HepG2 (cell line): ENCODE results near the gene OMD. TPM values are rescaled to one million over a fixed set of nuclear protein-coding genes. Genes with fewer than 3 reads are reported as not detected.
A peak's percentile ranks its signal among the peaks of the same experiment; 100 is the strongest.

ENCODE experiments used
- ATAC-seq: fragments of 200-7000 bp; cut with Tn5 transposase; 3 replicates; pipeline ENCODE4 v1.9.1; 2020; ENCODE audit warnings: mild to moderate bottlenecking, moderate library complexity
- BruUV-seq: library from RNA; stranded (reverse); fragments of 400-500 nt; replicated peaks from 2 replicates; lab custom pipeline; 2021; lab: Mats Ljungman, UMichigan
- CTCF ChIA-PET: fragments of 300-600 bp; formaldehyde crosslinking; extraction: SDS; loops from one replicate; lab custom pipeline; 2021; ENCODE audit warnings: low total read pairs, inconsistent platforms, low intra/inter-chr PET ratio; lab: Yijun Ruan, JAX
- POLR2A ChIA-PET: fragments of 350-600 bp; sonication (Branson Sonifier 250); formaldehyde crosslinking; loops from one replicate; lab custom pipeline; 2020; ENCODE audit warnings: antibody characterized with exemption, inconsistent platforms; lab: Yijun Ruan, JAX
- DNase-seq: peaks from one replicate; pipeline ENCODE4 v3.0.0-alpha.2; 2015; ENCODE audit warnings: low spot score
- FAIRE-seq: peaks from 3 replicates; lab custom pipeline; 2011; peaks lifted over from hg19 to GRCh38; lab: Jason Lieb, UNC
- H2AFZ ChIP-seq: one replicate; pipeline ENCODE4 v1.6.1; 2011; ENCODE audit warnings: low read length, inconsistent platforms
- H3K27ac ChIP-seq: fragments of 300-600 bp; 3 replicates; pipeline ENCODE4 v1.8.0; 2011; ENCODE audit warnings: mixed run types, mild to moderate bottlenecking, mixed read lengths, low read length, inconsistent platforms; ENCODE audit not compliant: insufficient read depth; ENCODE audit errors: extremely low read length
- H3K27me3 ChIP-seq, 2 experiments: fragments of 200-600 bp in 1 of 2; 2 replicates in 1 of 2; 3 replicates in 1 of 2; pipeline versions ENCODE4 v1.6.0 to v1.8.0; 2011; ENCODE audit warnings: low read length in 2 of 2, mild to moderate bottlenecking in 2 of 2, moderate library complexity in 2 of 2, inconsistent platforms in 1 of 2; ENCODE audit not compliant: insufficient read depth in 2 of 2, control insufficient read depth in 1 of 2
- H3K36me3 ChIP-seq, 2 experiments: fragments of 200-600 bp in 1 of 2; replicated peaks in 1 of 2; 2 replicates in 1 of 2; 3 replicates in 1 of 2; pipeline versions ENCODE4 v1.5.1 to v1.8.0; 2011; ENCODE audit warnings: low read length in 2 of 2, inconsistent platforms in 1 of 2; ENCODE audit not compliant: insufficient read depth in 2 of 2, control insufficient read depth in 1 of 2
- H3K4me1 ChIP-seq: 2 replicates; pipeline ENCODE4 v1.5.1; 2012; ENCODE audit warnings: low read length, inconsistent platforms; ENCODE audit not compliant: insufficient read depth
- H3K4me2 ChIP-seq: 2 replicates; pipeline ENCODE4 v1.6.0; 2011; ENCODE audit warnings: low read depth, low read length, inconsistent platforms
- H3K4me3 ChIP-seq, 3 experiments: fragments of 200-600 bp in 1 of 3; sonication (generic), shearing (Covaris generic) in 1 of 3; replicated peaks in 1 of 3; 2 replicates each; pipeline ENCODE4 v1.5.1; 2011 to 2016; ENCODE audit warnings: low read length in 3 of 3, inconsistent platforms in 2 of 3, low read depth in 2 of 3, mild to moderate bottlenecking in 2 of 3, control low read depth in 1 of 3, mixed read lengths in 1 of 3; ENCODE audit not compliant: insufficient read depth in 1 of 3
- H3K79me2 ChIP-seq: one replicate; pipeline ENCODE4 v1.6.1; 2011; ENCODE audit warnings: low read length, inconsistent platforms; ENCODE audit not compliant: insufficient read depth
- H3K9ac ChIP-seq: 2 replicates; pipeline ENCODE4 v1.6.0; 2011; ENCODE audit warnings: mild to moderate bottlenecking, low read depth, low read length, inconsistent platforms; ENCODE audit not compliant: insufficient read depth
- H3K9me3 ChIP-seq: 2 replicates; pipeline ENCODE4 v1.5.1; 2012; ENCODE audit warnings: mild to moderate bottlenecking, low read length
- H4K20me1 ChIP-seq: 2 replicates; pipeline ENCODE4 v1.6.0; 2011; ENCODE audit warnings: inconsistent platforms, mild to moderate bottlenecking, low read length, moderate library complexity; ENCODE audit not compliant: insufficient read depth
- ADNP ChIP-seq: sonication (generic); formaldehyde crosslinking; IDR thresholded peaks from 2 replicates; pipeline ENCODE4 v1.4.0; 2020; ENCODE audit warnings: missing genetic modification reagents
- CENPT ChIP-seq: sonication (generic); formaldehyde crosslinking; IDR thresholded peaks from 2 replicates; pipeline ENCODE4 v1.8.0; 2022; ENCODE audit warnings: low read depth, mild to moderate bottlenecking, moderate library complexity, missing genetic modification reagents
- MAFF ChIP-seq: IDR thresholded peaks from 2 replicates; pipeline ENCODE4 v1.6.1; 2011; ENCODE audit warnings: low read depth, low read length, improper control_type of control experiment
- MAFK ChIP-seq, 2 experiments: IDR thresholded peaks in 1 of 2; conservative IDR thresholded peaks in 1 of 2; 2 replicates each; pipeline ENCODE4 v1.6.1; 2011; ENCODE audit warnings: improper control_type of control experiment in 2 of 2, low read length in 2 of 2
- PCBP1 ChIP-seq: fragments of 200-400 bp; formaldehyde crosslinking; IDR thresholded peaks from 2 replicates; pipeline ENCODE4 v1.6.1; 2017; ENCODE audit warnings: mild to moderate bottlenecking, low read depth, low read length, borderline replicate concordance
- PLRG1 ChIP-seq: fragments of 450-650 bp; conservative IDR thresholded peaks from 2 replicates; pipeline ENCODE4 v1.6.1; 2016
- SP2 ChIP-seq: sonication (generic); formaldehyde crosslinking; IDR thresholded peaks from 2 replicates; pipeline ENCODE4 v1.5.1; 2020; ENCODE audit warnings: mild to moderate bottlenecking, missing genetic modification reagents
- SSRP1 ChIP-seq: IDR thresholded peaks from 2 replicates; pipeline ENCODE4 v1.6.1; 2016; ENCODE audit warnings: control low read depth
- ZBTB7B ChIP-seq: sonication (generic); formaldehyde crosslinking; IDR thresholded peaks from 2 replicates; pipeline ENCODE4 v1.4.0; 2020; ENCODE audit warnings: missing genetic modification reagents
- ZNF878 ChIP-seq: sonication (generic); formaldehyde crosslinking; IDR thresholded peaks from 2 replicates; pipeline ENCODE4 v1.8.1; 2023; ENCODE audit warnings: mild to moderate bottlenecking, missing genetic modification reagents, moderate library complexity
- WGBS: methylation state at CpG from one replicate; pipeline ENCODE4 v1.1.6; 2017; ENCODE audit warnings: low lambda C conversion rate; 5-methylcytosine and 5-hydroxymethylcytosine counted together
- in situ Hi-C: cut with HindIII; loops from 2 replicates; pipeline ENCODE4 v1.10.0; 2017; ENCODE audit warnings: low pct_unique_long_range_greater_than_20kb; ENCODE audit not compliant: extremely low pct_ligation_motif_present
- intact Hi-C: fragments of 100-400 bp; cut with micrococcal nuclease; formaldehyde crosslinking; loops from one replicate; pipeline ENCODE4 v1.10.0; 2022; ENCODE audit not compliant: unreplicated experiment
- polyA plus RNA-seq, 8 experiments: library from polyadenylated mRNA; depleted of rRNA in 3 of 8; stranded (reverse) in 7 of 8; unstranded in 1 of 8; fragments of >200 nt; fragmentation: Illumina TruSeq in 4 of 8; extraction: Trizol in 4 of 8; gene quantifications; 2 replicates each; pipeline versions ENCODE4 v1.2.1 to v1.2.3, GENCODE V29; 2011 to 2016; ENCODE audit warnings: low read depth in 4 of 8, missing spikeins in 1 of 8, mixed read lengths in 1 of 8; ENCODE audit not compliant: insufficient read depth in 1 of 8
- total RNA-seq, 5 experiments: library from RNA; depleted of rRNA; stranded (reverse); fragments of >200 nt; fragmentation: Illumina TruSeq; extraction: Trizol; gene quantifications; 2 replicates each; pipeline ENCODE4 v1.2.3, GENCODE V29; 2016; ENCODE audit warnings: low read depth in 1 of 5
- TF ChIP-seq, protein P1 (sequence below): sonication (generic); formaldehyde crosslinking; IDR thresholded peaks from 2 replicates; pipeline ENCODE4 v1.5.0; 2020; ENCODE audit warnings: missing genetic modification reagents, mild to moderate bottlenecking, borderline replicate concordance

Gene OMD
- total and polyA plus RNA-seq, 2 of the 13 experiments (the other 11 are each of a cell fraction or from before 2014, with no cell fraction given), result not detected

DNA sequence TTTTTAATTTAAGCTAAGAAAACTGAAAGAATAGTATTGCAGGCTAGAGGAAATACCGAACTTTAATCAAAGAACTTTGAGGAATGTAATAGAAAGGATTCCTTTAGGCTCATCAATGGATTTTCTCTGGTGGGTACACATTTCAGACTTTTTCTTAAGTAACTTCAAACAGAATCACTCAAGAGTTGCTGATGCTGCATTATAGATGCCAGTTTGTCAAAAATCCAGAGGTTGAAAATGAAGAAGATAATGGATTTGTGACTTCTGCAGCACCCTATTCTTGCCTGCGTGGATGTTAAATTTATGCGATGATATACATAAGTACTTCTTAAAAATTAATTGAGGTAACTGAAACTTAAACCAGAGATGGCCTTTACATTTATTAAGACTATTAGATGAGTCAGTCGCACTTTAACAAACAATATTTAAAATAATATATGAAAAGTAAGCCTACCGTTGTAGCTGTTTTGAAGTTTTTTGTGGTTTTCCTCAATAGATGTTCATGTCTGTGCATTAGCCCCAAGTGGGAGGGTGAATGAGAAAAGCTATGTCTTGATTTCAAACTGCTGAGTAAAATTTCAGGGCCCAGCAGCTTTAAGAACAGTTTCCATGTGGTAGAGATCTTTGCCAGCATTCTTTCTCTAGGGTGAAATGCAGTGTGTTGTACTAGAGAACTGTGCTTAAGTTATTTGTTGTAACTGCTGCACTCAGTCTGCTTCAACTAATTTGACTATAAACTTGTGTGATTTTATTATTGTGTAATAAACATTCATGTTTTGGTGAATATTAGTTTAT, 20.0 kb downstream of the OMD start, which contains the start of gene OGN:
TSS of gene OGN (minus strand) at position 537 of the 795 bp plus-strand sequence. CDS start 1,171 bp downstream, outside the sequence.
- no peak within 1 kb of the TSS for H3K27ac ChIP-seq
- no peaks in the 10 kb centered on the region for H3K9me3 ChIP-seq
- no peaks in the 10 kb centered on the region for H3K79me2 ChIP-seq
- CTCF ChIA-PET, result no interaction called here
- TF ChIP-seq SP2 (CRISPR knock-in tag), result no peak
- peak; percentile 18; the same call in 1 of the 2 replicates for TF ChIP-seq MAFF
- peak; percentile 48 to 56; a peak in 3 of 4 replicates for TF ChIP-seq MAFK (conservative IDR thresholded peaks at IDR 0.05 in 1 of 2, IDR thresholded peaks at IDR 0.05 in 1 of 2; ENCODE audit: low read length in 2 of 2)
- no peaks in the 10 kb centered on the region for H3K36me3 ChIP-seq
- H3K4me1 ChIP-seq, result no peaks in the 10 kb centered on the region
- H3K9ac ChIP-seq, result no peak within 1 kb of the TSS
- DNase-seq (no peak), FAIRE-seq (no peak), ATAC-seq (no peak)
- H4K20me1 ChIP-seq, result no peaks in the 10 kb centered on the region
- POLR2A ChIA-PET, result no interaction called here
- no peak within 1 kb of the TSS for H2AFZ ChIP-seq
- 95% methylated on average over 5 of the region's 5 CpGs for WGBS
- intact Hi-C loops (no loop called here), in situ Hi-C loops (no loop called here)
- no peak within 1 kb of the TSS for H3K4me3 ChIP-seq
- BruUV-seq, result no TSS peak
- no peak within 1 kb of the TSS for H3K4me2 ChIP-seq
- H3K27me3 ChIP-seq, result no peaks in the 10 kb centered on the region

DNA sequence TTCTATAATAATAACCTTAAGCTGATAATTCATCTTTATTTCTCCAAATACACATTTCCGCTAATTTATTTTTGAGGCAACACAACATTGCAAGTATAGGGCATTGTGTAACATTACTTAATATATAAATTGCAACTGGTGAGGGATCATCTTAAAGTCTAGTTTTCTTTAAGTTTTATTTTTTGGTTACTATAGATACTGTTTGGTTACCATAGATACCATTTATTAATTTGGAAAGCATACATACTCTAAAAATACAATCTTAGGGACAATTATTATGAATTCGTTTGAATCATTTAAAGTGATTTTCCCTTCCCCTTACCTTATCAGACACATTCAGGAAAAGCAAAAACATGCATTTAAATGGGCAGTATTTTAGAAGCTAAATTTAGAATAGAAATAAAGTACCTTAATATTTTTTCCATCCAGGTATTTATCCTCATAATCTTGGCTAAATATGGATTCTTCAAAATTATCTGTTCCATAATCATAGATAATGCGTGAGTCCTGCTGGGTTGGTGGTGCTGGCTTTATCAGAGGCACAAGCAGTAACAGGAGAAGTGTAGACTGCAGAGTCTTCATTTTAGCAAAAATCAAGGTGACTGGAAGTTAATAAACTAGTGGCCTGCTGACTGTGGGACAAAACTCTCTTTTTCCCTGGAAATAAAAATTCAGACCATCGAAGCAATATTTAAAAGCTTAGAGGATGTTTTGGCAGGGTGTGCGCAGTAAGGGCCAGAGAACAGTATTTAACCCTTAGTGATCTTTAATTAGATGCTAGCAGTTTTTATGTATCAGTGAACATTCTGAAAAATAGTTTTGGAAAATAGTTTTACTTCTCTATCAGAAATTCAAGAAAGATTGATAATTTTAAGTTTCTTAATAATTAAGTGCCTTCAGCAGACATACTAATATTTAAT, 21.2 kb downstream of the OMD start:
- Histone ChIP-seq H3K36me3 (no peaks in the 10 kb centered on the region), H3K4me1 (no peaks in the 10 kb centered on the region), H3K9ac (no peak overlapping the region), H2AFZ (no peak overlapping the region), H4K20me1 (no peaks in the 10 kb centered on the region), H3K4me3 (no peak overlapping the region), H3K27ac (no peak overlapping the region), H3K9me3 (no peaks in the 10 kb centered on the region), H3K4me2 (no peak overlapping the region), H3K79me2 (no peaks in the 10 kb centered on the region), H3K27me3 (no peaks in the 10 kb centered on the region)
- 95% methylated on average over 5 of the region's 5 CpGs for WGBS
- BruUV-seq, result no TSS peak
- CTCF ChIA-PET, result no interaction called here
- ATAC-seq (no peak), FAIRE-seq (no peak), DNase-seq (no peak)
- in situ Hi-C loops, result no loop called here
- intact Hi-C loops, result no loop called here
- POLR2A ChIA-PET, result no interaction called here
- no peak for TF ChIP-seq ADNP (CRISPR knock-in tag)
- TF ChIP-seq ZNF878 (CRISPR knock-in tag), result no peak
- no peak for TF ChIP-seq ZBTB7B (CRISPR knock-in tag)
- no peak for TF ChIP-seq SSRP1 (CRISPR knock-in tag)
- TF ChIP-seq, protein P1, sequence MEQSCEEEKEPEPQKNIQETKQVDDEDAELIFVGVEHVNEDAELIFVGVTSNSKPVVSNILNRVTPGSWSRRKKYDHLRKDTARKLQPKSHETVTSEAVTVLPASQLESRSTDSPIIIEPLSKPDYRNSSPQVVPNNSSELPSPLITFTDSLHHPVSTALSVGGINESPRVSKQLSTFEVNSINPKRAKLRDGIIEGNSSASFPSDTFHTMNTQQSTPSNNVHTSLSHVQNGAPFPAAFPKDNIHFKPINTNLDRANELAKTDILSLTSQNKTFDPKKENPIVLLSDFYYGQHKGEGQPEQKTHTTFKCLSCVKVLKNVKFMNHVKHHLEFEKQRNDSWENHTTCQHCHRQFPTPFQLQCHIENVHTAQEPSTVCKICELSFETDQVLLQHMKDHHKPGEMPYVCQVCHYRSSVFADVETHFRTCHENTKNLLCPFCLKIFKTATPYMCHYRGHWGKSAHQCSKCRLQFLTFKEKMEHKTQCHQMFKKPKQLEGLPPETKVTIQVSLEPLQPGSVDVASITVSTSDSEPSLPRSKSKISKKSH, result no peak
- no peak for TF ChIP-seq PLRG1
- no peak for TF ChIP-seq PCBP1
- TF ChIP-seq CENPT, result no peak
